ENCODE data around the gene ZNF74. TPM values are rescaled to one million over a fixed set of nuclear protein-coding genes. Genes with fewer than 3 reads are reported as not detected.
"Not testable (repeated sequence)": the region's sequence is repeated elsewhere in the genome, so short reads cannot be mapped to it uniquely, and the experiment has no call there.

Gene ZNF74
- total RNA-seq, 4 donors from 2014 or later: 3.2 to 8.8 (median 5.9) TPM

DNA sequence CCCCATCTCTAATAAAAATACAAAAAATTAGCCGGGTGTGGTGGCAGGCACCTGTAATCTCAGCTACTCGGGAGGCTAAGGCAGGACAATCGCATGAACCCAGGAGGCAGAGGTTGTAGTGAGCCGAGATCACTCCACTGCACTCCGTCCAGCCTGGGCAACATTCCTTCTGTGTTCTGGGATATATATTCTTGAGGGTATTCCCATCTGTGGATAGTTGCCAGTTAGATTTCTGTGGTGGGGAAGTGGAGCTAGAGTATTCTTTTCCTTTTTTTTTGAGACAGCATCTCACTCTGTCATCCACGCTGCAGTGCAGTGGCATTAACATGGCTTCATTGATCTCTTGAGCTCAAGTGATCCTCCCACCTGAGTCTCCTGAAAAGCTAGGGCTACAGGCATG, 9.1 kb upstream of the ZNF74 start:
- TF ChIP-seq, protein P1, sequence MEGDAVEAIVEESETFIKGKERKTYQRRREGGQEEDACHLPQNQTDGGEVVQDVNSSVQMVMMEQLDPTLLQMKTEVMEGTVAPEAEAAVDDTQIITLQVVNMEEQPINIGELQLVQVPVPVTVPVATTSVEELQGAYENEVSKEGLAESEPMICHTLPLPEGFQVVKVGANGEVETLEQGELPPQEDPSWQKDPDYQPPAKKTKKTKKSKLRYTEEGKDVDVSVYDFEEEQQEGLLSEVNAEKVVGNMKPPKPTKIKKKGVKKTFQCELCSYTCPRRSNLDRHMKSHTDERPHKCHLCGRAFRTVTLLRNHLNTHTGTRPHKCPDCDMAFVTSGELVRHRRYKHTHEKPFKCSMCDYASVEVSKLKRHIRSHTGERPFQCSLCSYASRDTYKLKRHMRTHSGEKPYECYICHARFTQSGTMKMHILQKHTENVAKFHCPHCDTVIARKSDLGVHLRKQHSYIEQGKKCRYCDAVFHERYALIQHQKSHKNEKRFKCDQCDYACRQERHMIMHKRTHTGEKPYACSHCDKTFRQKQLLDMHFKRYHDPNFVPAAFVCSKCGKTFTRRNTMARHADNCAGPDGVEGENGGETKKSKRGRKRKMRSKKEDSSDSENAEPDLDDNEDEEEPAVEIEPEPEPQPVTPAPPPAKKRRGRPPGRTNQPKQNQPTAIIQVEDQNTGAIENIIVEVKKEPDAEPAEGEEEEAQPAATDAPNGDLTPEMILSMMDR (IDR thresholded peaks at IDR 0.05): no peak
- ATAC-seq (ENCODE audit: low FRiP score) (no peak), DNase-seq (ENCODE audit: low spot score) (no peak)

DNA sequence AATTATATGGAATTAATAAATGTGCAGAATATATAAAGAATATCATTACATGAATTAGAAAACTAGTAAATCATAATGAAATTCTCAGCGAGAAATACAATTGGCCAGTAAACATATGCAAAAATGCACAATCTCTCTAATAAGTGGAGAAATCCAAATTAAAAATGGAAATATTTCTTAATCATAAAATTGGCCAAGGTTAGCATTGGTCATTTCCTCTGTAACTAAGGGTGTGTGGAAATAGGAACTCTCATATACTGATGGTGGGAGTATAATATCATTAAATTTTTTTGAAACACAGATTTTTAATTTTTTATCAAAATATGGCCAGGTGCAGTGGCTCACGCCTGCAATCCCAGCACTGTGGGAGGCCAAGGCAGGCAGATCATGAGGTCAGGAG, 7.6 kb upstream of the ZNF74 start:
- ATAC-seq (ENCODE audit: low FRiP score) (no peak), DNase-seq (ENCODE audit: low spot score) (no peak)
- TF ChIP-seq, protein P1 (IDR thresholded peaks at IDR 0.05): no peak

DNA sequence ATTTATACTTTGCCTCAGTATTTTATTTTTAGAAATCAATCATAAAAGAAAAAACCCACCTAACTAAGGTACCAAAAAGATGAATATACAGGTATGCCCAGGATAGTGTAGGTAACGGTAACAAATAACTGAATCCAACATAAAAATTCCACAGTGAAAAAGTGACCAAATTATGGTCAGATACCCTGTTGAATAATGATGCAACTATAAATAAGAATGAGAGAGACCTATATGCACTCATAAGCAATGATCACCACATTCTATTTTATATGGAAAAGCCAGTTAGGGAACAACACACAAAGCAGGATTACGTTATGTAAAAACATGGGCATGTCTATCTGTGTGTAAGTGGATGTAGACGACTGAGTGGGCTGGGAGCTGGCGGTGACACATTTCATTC, 7.0 kb upstream of the ZNF74 start:
- TF ChIP-seq, protein P1 (IDR thresholded peaks at IDR 0.05): no peak
- DNase-seq (ENCODE audit: low spot score) (no peak), ATAC-seq (ENCODE audit: low FRiP score) (no peak)

DNA sequence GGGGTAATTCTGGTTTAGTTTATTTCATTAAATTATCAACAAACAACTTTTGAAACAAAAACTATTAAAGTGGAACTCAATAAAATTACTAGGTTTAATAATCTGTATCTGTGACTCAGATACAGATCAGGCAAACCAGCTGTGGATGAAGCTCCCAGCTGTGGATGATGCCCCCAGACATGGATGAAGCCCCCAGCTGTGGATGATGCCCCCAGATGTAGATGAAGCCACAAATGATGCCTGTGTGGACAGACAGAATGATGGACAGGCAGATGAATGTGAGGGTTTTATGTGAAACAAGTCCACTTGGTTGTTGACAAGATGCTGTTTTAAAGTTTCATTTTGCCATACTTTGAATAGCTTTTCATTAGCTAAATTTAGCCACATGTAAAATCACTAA, 5.8 kb upstream of the ZNF74 start:
- TF ChIP-seq, protein P1 (IDR thresholded peaks at IDR 0.05): no peak
- DNase-seq (ENCODE audit: low spot score) (no peak), ATAC-seq (ENCODE audit: low FRiP score) (no peak)

DNA sequence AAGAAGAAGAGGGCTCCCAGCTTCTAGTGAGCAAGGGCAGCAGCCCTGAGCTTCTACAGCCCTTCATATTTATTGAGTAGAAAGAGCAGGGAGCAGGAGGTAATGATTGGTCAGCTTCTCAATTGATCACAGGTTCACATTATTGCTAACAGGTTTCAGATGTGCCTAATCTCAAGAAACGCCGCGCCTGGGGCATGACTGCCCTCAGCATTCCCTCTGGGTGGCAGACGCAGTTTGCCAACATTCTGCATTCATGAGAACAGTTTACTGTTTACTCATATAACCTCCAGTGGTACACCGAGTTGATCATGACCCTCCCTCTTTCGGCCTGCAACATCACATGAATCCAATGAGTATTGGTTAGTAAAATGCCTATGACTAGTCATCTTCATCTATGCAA, 4.7 kb upstream of the ZNF74 start:
- no peak for DNase-seq (ENCODE audit: low spot score)
- ATAC-seq (ENCODE audit: low FRiP score): no peak
- TF ChIP-seq, protein P1 (IDR thresholded peaks at IDR 0.05): no peak

DNA sequence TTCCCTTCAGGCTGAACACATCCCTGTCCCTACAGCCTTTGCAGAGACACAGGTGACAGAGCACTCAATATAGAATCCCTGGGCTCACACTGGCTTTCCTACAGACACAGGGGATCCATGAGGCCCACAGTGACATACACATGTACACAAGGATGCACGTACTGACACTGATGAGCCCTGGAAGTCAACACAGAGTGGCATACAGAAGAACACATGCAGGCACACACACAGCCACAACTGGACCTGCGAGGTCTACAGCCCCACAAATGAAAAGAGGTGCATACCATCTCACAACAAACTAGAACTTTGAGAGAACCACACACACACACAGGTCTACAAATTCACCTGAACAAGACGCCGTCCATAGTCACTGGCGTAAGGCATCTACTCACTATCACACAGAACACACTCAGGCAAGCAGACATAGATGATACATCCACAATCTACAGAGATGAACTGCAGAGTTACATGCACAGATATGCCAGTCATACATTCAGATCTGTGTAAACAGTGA, 3.5 kb upstream of the ZNF74 start:
- DNase-seq (ENCODE audit: low spot score) (no peak), ATAC-seq (ENCODE audit: low FRiP score) (no peak)
- TF ChIP-seq, protein P1 (IDR thresholded peaks at IDR 0.05): no peak

DNA sequence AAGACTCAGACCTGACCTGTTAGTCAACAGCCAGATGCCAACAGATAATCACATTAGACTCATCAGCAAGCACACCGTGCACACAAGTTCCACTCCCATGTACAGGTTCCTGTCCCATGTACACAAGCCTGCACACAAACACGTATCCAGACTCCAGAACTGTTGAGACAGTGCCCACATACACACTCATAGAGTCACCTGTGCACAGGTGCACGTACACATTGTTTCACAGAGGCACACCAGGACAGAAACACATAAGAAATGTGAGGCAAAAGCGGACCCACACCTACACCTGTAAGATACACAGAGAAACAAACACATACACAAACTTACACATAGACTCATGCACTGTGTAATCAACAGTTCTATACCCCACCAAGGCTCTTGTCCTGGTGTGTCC, 2.7 kb upstream of the ZNF74 start:
- DNase-seq (ENCODE audit: low spot score): no peak
- no peak for ATAC-seq (ENCODE audit: low FRiP score)
- TF ChIP-seq, protein P1 (IDR thresholded peaks at IDR 0.05): no peak

DNA sequence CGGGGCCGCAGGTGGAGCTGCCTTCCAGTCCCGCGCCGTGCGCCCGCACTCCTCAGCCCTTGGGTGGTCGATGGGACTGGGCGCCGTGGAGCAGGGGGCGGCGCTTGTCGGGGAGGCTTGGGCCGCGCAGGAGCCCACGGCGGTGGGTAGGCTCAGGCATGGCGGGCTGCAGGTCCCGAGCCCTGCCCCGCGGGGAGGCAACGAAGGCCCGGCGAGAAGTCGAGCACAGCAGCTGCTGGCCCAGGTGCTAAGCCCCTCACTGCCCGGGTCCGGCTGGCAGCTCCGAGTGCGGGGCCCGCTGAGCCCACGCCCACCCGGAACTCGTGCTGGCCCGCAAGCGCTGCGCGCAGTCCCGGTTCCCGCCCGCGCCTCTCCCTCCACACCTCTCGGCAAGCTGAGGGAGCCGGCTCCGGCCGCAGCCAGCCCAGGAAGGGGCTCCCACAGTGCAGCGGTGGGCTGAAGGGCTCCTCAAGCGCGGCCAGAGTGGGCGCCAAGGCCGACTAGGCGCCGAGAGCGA, 1.5 kb upstream of the ZNF74 start:
- not testable (repeated sequence) for DNase-seq (ENCODE audit: low spot score); ATAC-seq (ENCODE audit: low FRiP score)

All from omental fat pad (tissue), 4 donors.